HUES48 (cell line): ENCODE results near the gene CAMK2A.

Experiments
- H3K27ac ChIP-seq: one replicate; pipeline ENCODE4 v1.7.0; 2013; ENCODE audit warnings: low read depth, low read length, inconsistent platforms
- H3K27me3 ChIP-seq: 2 replicates; pipeline ENCODE4 v1.6.1; 2013; ENCODE audit warnings: mild to moderate bottlenecking, low read length; ENCODE audit not compliant: control insufficient read depth, insufficient read depth
- H3K36me3 ChIP-seq: 2 replicates; pipeline ENCODE4 v1.6.1; 2013; ENCODE audit warnings: low read length; ENCODE audit not compliant: control insufficient read depth, insufficient read depth
- H3K4me1 ChIP-seq: 2 replicates; pipeline ENCODE4 v1.6.1; 2013; ENCODE audit warnings: mild to moderate bottlenecking, low read length; ENCODE audit not compliant: control insufficient read depth, insufficient read depth
- H3K4me3 ChIP-seq: 2 replicates; pipeline ENCODE4 v1.5.1; 2013; ENCODE audit warnings: mild to moderate bottlenecking, low read depth, low read length
- H3K9ac ChIP-seq: 2 replicates; pipeline ENCODE4 v1.6.1; 2013; ENCODE audit warnings: mild to moderate bottlenecking, low read depth, low read length, moderate library complexity
- H3K9me3 ChIP-seq: 2 replicates; pipeline ENCODE4 v1.6.1; 2013; ENCODE audit warnings: low read length; ENCODE audit not compliant: control insufficient read depth, insufficient read depth

Gene CAMK2A

GRCh38 chr5:150181027-150181426, 108.5 kb downstream of the CAMK2A start:
- H3K9me3 ChIP-seq: no peaks in the 10 kb centered on the region
- no peak overlapping the region for H3K4me3 ChIP-seq
- no peak overlapping the region for H3K9ac ChIP-seq
- no peak overlapping the region for H3K27ac ChIP-seq
- peaks cover 9% of the 10 kb centered on the region; the same call in 1 of the 2 replicates for H3K4me1 ChIP-seq
- H3K27me3 ChIP-seq: peaks cover 15% of the 10 kb centered on the region
- no peaks in the 10 kb centered on the region for H3K36me3 ChIP-seq

- Histone ChIP-seq H3K27me3 (peaks cover 12% of the 10 kb centered on the region), H3K4me3 (no peak overlapping the region), H3K4me1 (peaks cover 3% of the 10 kb centered on the region; the same call in 1 of the 2 replicates), H3K27ac (no peak overlapping the region), H3K9me3 (no peaks in the 10 kb centered on the region), H3K36me3 (no peaks in the 10 kb centered on the region), H3K9ac (no peak overlapping the region)
These were observed 109.1 kb downstream of the CAMK2A start for GRCh38 chr5:150180241-150181026.

- no peak overlapping the region for H3K9ac ChIP-seq
- peaks cover 9% of the 10 kb centered on the region; the same call in 1 of the 2 replicates for H3K27me3 ChIP-seq
- H3K9me3 ChIP-seq: no peaks in the 10 kb centered on the region
- no peaks in the 10 kb centered on the region for H3K4me1 ChIP-seq
- H3K36me3 ChIP-seq: no peaks in the 10 kb centered on the region
- no peak overlapping the region for H3K4me3 ChIP-seq
- H3K27ac ChIP-seq: no peak overlapping the region
These were observed 110.5 kb downstream of the CAMK2A start for GRCh38 chr5:150179019-150179620.

- H3K9me3 ChIP-seq: no peaks in the 10 kb centered on the region
- no peaks in the 10 kb centered on the region for H3K4me1 ChIP-seq
- no peak overlapping the region for H3K4me3 ChIP-seq
- H3K27me3 ChIP-seq: peaks cover 16% of the 10 kb centered on the region
- H3K27ac ChIP-seq: no peak overlapping the region
- H3K9ac ChIP-seq: no peak overlapping the region
- H3K36me3 ChIP-seq: no peaks in the 10 kb centered on the region
These were observed 111.3 kb downstream of the CAMK2A start for GRCh38 chr5:150178262-150178661.

- no peak overlapping the region for H3K27ac ChIP-seq
- H3K36me3 ChIP-seq: no peaks in the 10 kb centered on the region
These were observed 111.9 kb downstream of the CAMK2A start for GRCh38 chr5:150177721-150178120.

GRCh38 chr5:150176745-150177477, 112.7 kb downstream of the CAMK2A start:
- H3K4me1 ChIP-seq: no peaks in the 10 kb centered on the region
- no peak overlapping the region for H3K4me3 ChIP-seq
- H3K36me3 ChIP-seq: no peaks in the 10 kb centered on the region
- H3K27ac ChIP-seq: no peak overlapping the region
- no peak overlapping the region for H3K9ac ChIP-seq
- no peaks in the 10 kb centered on the region for H3K9me3 ChIP-seq
- peaks cover 30% of the 10 kb centered on the region for H3K27me3 ChIP-seq

More at GRCh38 chr5:150177721-150178120, 111.9 kb downstream of the CAMK2A start:
- H3K4me3 ChIP-seq: no peak overlapping the region
- H3K27me3 ChIP-seq: peaks cover 21% of the 10 kb centered on the region
- no peaks in the 10 kb centered on the region for H3K4me1 ChIP-seq
- no peaks in the 10 kb centered on the region for H3K9me3 ChIP-seq
- no peak overlapping the region for H3K9ac ChIP-seq

GRCh38 chr5:150175536-150175935, 114.0 kb downstream of the CAMK2A start:
- Histone ChIP-seq H3K27me3 (peaks cover 42% of the 10 kb centered on the region), H3K4me1 (no peaks in the 10 kb centered on the region), H3K9me3 (no peaks in the 10 kb centered on the region), H3K36me3 (no peaks in the 10 kb centered on the region), H3K4me3 (no peak overlapping the region), H3K9ac (no peak overlapping the region), H3K27ac (no peak overlapping the region)

- Histone ChIP-seq H3K36me3 (no peaks in the 10 kb centered on the region), H3K27ac (no peak overlapping the region), H3K9ac (no peak overlapping the region), H3K27me3 (peaks cover 47% of the 10 kb centered on the region), H3K4me1 (no peaks in the 10 kb centered on the region), H3K9me3 (no peaks in the 10 kb centered on the region), H3K4me3 (no peak overlapping the region)
These were observed 114.5 kb downstream of the CAMK2A start for GRCh38 chr5:150175076-150175475.

- no peaks in the 10 kb centered on the region for H3K9me3 ChIP-seq
- no peak overlapping the region for H3K27ac ChIP-seq
- no peaks in the 10 kb centered on the region for H3K4me1 ChIP-seq
- no peak overlapping the region for H3K9ac ChIP-seq
- no peak overlapping the region for H3K4me3 ChIP-seq
- peaks cover 55% of the 10 kb centered on the region for H3K27me3 ChIP-seq
- no peaks in the 10 kb centered on the region for H3K36me3 ChIP-seq
These were observed 115.3 kb downstream of the CAMK2A start for GRCh38 chr5:150174285-150174684.

GRCh38 chr5:150173161-150173560, 116.4 kb downstream of the CAMK2A start:
- no peaks in the 10 kb centered on the region for H3K4me1 ChIP-seq
- H3K9me3 ChIP-seq: no peaks in the 10 kb centered on the region
- H3K27ac ChIP-seq: no peak overlapping the region
- peaks cover 66% of the 10 kb centered on the region for H3K27me3 ChIP-seq
- no peak overlapping the region for H3K4me3 ChIP-seq
- no peak overlapping the region for H3K9ac ChIP-seq
- H3K36me3 ChIP-seq: no peaks in the 10 kb centered on the region

- peaks cover 2% of the 10 kb centered on the region; the same call in 1 of the 2 replicates for H3K4me1 ChIP-seq
- H3K27me3 ChIP-seq: peaks cover 72% of the 10 kb centered on the region
- no peaks in the 10 kb centered on the region for H3K9me3 ChIP-seq
- H3K4me3 ChIP-seq: no peak overlapping the region
- no peak overlapping the region for H3K9ac ChIP-seq
- H3K27ac ChIP-seq: no peak overlapping the region
- H3K36me3 ChIP-seq: no peaks in the 10 kb centered on the region
These were observed 117.0 kb downstream of the CAMK2A start for GRCh38 chr5:150172556-150172955.
